Vagina (tissue), 2 donors: ENCODE data around the gene MLH3. TPM values are rescaled to one million over a fixed set of nuclear protein-coding genes. Genes with fewer than 3 reads are reported as not detected.

ENCODE experiments used
- DNase-seq, 2 donors: peaks; one replicate each; pipeline ENCODE4 v3.0.0-alpha.2; 2017; ENCODE audit errors: extremely low spot score in 2 of 2
- H3K27ac ChIP-seq: fragments of 200-600 bp; sonication (generic); one replicate; pipeline ENCODE4 v1.5.1; 2019
- H3K27me3 ChIP-seq: fragments of 200-600 bp; sonication (generic); one replicate; pipeline ENCODE4 v1.5.1; 2019
- H3K36me3 ChIP-seq, 2 donors: fragments of 200-600 bp; sonication (generic); one replicate each; pipeline ENCODE4 v1.5.1; 2017 to 2019
- H3K4me1 ChIP-seq: fragments of 200-600 bp; sonication (generic); one replicate; pipeline ENCODE4 v1.5.1; 2019
- H3K4me3 ChIP-seq, 2 donors: fragments of 200-600 bp; sonication (generic); 1 replicate in 1 of 2; 2 replicates in 1 of 2; pipeline ENCODE4 v1.5.1; 2016 to 2019
- H3K9me3 ChIP-seq: fragments of 200-600 bp; sonication (generic); one replicate; pipeline ENCODE4 v1.5.1; 2019
- CTCF ChIP-seq, 3 experiments: fragments of 450-650 bp in 2 of 3; fragments of 200-600 bp in 1 of 3; sonication (generic) in 1 of 3; IDR thresholded peaks; one replicate each; pipeline ENCODE4 v1.5.1; 2017 to 2019; ENCODE audit warnings: antibody characterized with exemption in 3 of 3, mild to moderate bottlenecking in 2 of 3, moderate library complexity in 2 of 3
- POLR2A ChIP-seq, 2 donors: fragments of 450-650 bp; IDR thresholded peaks; one replicate each; pipeline ENCODE4 v1.6.1; 2017; ENCODE audit warnings: antibody characterized with exemption in 2 of 2, mild to moderate bottlenecking in 2 of 2, moderate library complexity in 2 of 2
- POLR2AphosphoS5 ChIP-seq, 2 donors: sonication (generic); formaldehyde crosslinking; IDR thresholded peaks; one replicate each; pipeline ENCODE4 v1.9.0; 2017; ENCODE audit warnings: antibody characterized with exemption in 2 of 2, mild to moderate bottlenecking in 2 of 2, low read depth in 1 of 2; ENCODE audit not compliant: insufficient read depth in 1 of 2
- intact Hi-C: fragments of 100-400 bp; cut with DNase I; formaldehyde crosslinking; loops from one replicate; pipeline ENCODE4 v1.15.1; 2023
- total RNA-seq: library from RNA; depleted of rRNA; stranded (reverse); fragments of >200 nt; gene quantifications from one replicate; pipeline ENCODE4 v1.2.3, GENCODE V29; 2016

The MLH3 gene
- total RNA-seq, 1 donor from 2014 or later, result 32.9 TPM

GRCh38 chr14:75030147-75030546, 21.1 kb downstream of the MLH3 start:
- H3K27me3 ChIP-seq, result no peaks in the 10 kb centered on the region
- no peak for TF ChIP-seq CTCF (IDR thresholded peaks at IDR 0.05)
- TF ChIP-seq POLR2AphosphoS5 (IDR thresholded peaks at IDR 0.05; ENCODE audit: insufficient read depth in 1 of 2, low read depth in 1 of 2), result no peak
- TF ChIP-seq POLR2A (IDR thresholded peaks at IDR 0.05), result no peak
- intact Hi-C loops, result loop anchor here (10.0 kb wide), 1 partner anchor 55 kb away; no protein-coding TSS in a partner anchor
- H3K36me3 ChIP-seq, result peaks cover 0 to 21% of the 10 kb centered on the region in 2 donors
- H3K9me3 ChIP-seq, result no peaks in the 10 kb centered on the region
- DNase-seq, result no peak
- no peak overlapping the region for H3K4me3 ChIP-seq
- H3K4me1 ChIP-seq, result no peaks in the 10 kb centered on the region
- no peak overlapping the region for H3K27ac ChIP-seq

- H3K9me3 ChIP-seq, result no peaks in the 10 kb centered on the region
- TF ChIP-seq POLR2A (IDR thresholded peaks at IDR 0.05) (no peak), CTCF (IDR thresholded peaks at IDR 0.05) (no peak), POLR2AphosphoS5 (IDR thresholded peaks at IDR 0.05; ENCODE audit: insufficient read depth in 1 of 2, low read depth in 1 of 2) (no peak)
- no peak for DNase-seq
- H3K4me1 ChIP-seq, result no peaks in the 10 kb centered on the region
- no peak overlapping the region for H3K27ac ChIP-seq
- peaks cover 0 to 17% of the 10 kb centered on the region in 2 donors for H3K36me3 ChIP-seq
- no peak overlapping the region for H3K4me3 ChIP-seq
- intact Hi-C loops, result no loop called here
- no peaks in the 10 kb centered on the region for H3K27me3 ChIP-seq
These were observed 25.4 kb downstream of the MLH3 start for GRCh38 chr14:75025876-75026275.

- intact Hi-C loops, result no loop called here
- Histone ChIP-seq H3K27me3 (no peaks in the 10 kb centered on the region), H3K4me3 (no peak overlapping the region), H3K27ac (no peak overlapping the region), H3K36me3 (peaks cover 0 to 25% of the 10 kb centered on the region in 2 donors), H3K4me1 (no peaks in the 10 kb centered on the region), H3K9me3 (no peaks in the 10 kb centered on the region)
- TF ChIP-seq CTCF (IDR thresholded peaks at IDR 0.05), result no peak
- no peak for TF ChIP-seq POLR2AphosphoS5 (IDR thresholded peaks at IDR 0.05; ENCODE audit: insufficient read depth in 1 of 2, low read depth in 1 of 2)
- TF ChIP-seq POLR2A (IDR thresholded peaks at IDR 0.05), result no peak
- DNase-seq, result no peak
These were observed 26.2 kb downstream of the MLH3 start for GRCh38 chr14:75025082-75025481.

GRCh38 chr14:75023108-75023507, 28.2 kb downstream of the MLH3 start:
- H3K27ac ChIP-seq, result no peak overlapping the region
- no peaks in the 10 kb centered on the region for H3K4me1 ChIP-seq
- no peaks in the 10 kb centered on the region for H3K27me3 ChIP-seq
- TF ChIP-seq POLR2A (IDR thresholded peaks at IDR 0.05), result no peak
- H3K4me3 ChIP-seq, result no peak overlapping the region
- no peaks in the 10 kb centered on the region for H3K9me3 ChIP-seq
- DNase-seq, result no peak
- H3K36me3 ChIP-seq, result peaks cover 0 to 30% of the 10 kb centered on the region in 2 donors
- intact Hi-C loops, result no loop called here

DNA sequence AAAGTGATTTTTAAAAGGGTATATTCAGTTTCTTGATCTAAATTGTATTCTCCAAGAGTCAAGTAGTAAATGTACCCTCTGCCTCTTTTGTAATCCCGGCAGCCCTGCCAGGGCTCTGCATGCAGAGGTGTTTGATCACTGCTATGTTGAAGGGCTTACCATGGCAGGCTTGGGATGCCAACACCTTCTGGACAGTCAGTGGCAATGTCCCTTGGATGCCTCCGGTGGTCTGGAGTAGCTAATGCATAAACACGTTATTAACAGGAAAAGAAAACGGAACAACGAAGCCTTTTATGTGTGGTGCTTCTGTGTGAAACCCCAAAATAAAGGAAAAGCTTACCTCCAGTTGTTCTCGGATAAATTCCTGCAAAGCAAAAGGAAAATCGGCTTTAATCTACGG, 28.6 kb downstream of the MLH3 start:
- Histone ChIP-seq H3K27me3 (no peaks in the 10 kb centered on the region), H3K4me3 (no peak overlapping the region), H3K36me3 (peaks cover 0 to 33% of the 10 kb centered on the region in 2 donors), H3K27ac (no peak overlapping the region), H3K4me1 (no peaks in the 10 kb centered on the region), H3K9me3 (no peaks in the 10 kb centered on the region)
- TF ChIP-seq CTCF (IDR thresholded peaks at IDR 0.05) (peak in 1 of 3 experiments; percentile 5), POLR2A (IDR thresholded peaks at IDR 0.05) (no peak), POLR2AphosphoS5 (IDR thresholded peaks at IDR 0.05; ENCODE audit: insufficient read depth in 1 of 2, low read depth in 1 of 2) (no peak)
- intact Hi-C loops, result no loop called here
- no peak for DNase-seq
